Stimulated activated CD8-positive, alpha-beta memory T cell treated with anti-CD3 and anti-CD28 coated beads, Interleukin-4, amount 100 ng/mL, for 48 hours (primary cell): ENCODE measurements around the gene DCHS2.
"Not testable (repeated sequence)": the region's sequence is repeated elsewhere in the genome, so short reads cannot be mapped to it uniquely, and the experiment has no call there.

Source experiments
- DNase-seq: peaks from one replicate; pipeline ENCODE4 v3.0.0-alpha.2; 2020

Gene DCHS2

GRCh38 chr4:154313004-154313585 lies 178.5 kb downstream of the DCHS2 start:
- no peak for DNase-seq

DNA sequence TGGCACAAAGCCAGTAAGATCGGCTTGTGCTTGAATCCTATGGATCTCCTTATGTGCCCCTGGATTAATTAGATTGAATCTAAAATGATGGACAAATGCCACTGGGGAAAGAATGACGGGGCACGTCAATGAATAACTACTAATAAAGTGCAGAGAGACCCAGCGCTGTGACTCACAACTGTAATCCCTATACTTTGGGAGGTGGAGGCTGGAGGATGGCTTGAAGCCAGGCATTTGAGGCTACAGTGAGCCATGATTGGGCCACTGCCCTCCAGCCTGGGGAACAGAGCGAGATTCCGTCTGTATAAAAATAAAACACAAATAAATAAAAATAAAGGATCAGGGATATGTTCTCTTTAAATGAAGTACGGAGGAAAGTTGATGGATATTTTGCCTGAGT lies 179.4 kb downstream of the DCHS2 start:
- no peak for DNase-seq

DNA sequence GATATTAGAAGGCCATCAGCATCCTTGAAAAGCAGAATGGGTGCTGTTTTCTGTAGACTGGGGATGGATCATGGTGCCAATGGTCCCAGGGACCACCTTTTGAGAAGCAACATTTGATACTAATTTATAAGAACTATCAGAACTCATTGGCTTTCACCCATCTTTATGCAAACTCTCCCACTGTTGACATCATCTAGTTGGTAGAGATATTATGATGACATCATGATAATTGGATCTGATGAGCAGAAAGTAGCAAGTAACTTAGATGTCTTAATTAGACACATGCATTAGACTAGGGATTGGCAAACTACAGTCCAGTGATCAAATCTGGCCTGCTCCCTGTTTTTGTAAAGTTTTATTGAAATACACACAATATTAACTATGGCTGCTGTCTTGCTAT lies 181.0 kb downstream of the DCHS2 start:
- DNase-seq, result no peak

- DNase-seq, result no peak
Measured at GRCh38 chr4:154308207-154308606, 183.4 kb downstream of the DCHS2 start.

- no peak for DNase-seq
Measured at GRCh38 chr4:154307451-154307850, 184.1 kb downstream of the DCHS2 start.

DNA sequence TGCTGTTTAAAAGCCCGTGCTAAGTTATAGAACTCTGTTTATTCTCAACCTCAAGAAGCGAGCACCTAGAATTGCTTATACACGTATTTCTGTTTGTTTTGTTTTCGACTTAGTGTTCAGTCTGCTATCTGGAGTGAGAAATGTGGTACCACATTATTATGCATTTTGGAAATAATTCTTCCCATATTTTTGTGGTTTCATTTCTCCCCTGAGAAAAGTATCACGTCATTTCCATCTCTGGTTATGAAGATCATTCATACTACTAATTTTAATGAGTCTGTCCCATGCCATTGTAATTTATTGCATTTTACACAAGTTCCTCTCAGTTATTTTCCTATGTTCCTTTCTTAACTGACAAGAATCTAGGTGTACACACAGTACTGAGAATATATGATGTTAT lies 186.0 kb downstream of the DCHS2 start:
- DNase-seq, result no peak

- DNase-seq, result no peak
Measured at GRCh38 chr4:154304679-154305078, 186.9 kb downstream of the DCHS2 start.

GRCh38 chr4:154294652-154295350 lies 196.8 kb downstream of the DCHS2 start:
- no peak for DNase-seq

GRCh38 chr4:154293427-154293826 lies 198.2 kb downstream of the DCHS2 start:
- DNase-seq, result no peak

GRCh38 chr4:154292589-154292988 lies 199.0 kb downstream of the DCHS2 start:
- no peak for DNase-seq

DNA sequence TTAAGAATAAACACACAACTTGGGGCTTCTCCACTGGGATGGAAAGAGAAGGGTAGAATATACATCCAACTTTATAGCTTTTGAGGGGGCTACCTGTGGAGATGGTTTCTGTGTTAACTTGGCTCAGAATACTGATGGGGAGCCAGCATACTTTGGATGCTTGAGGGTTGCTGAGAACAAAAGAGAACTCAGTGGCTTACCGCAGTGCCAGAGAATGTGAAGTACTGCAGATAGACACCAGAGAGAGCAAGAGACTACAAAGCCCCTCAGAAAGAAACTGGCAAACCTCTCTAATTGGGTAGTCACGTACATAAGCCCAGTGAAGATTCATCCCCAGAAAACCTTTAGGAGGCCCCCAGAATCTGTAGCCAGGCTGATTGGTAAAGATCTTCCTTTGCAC lies 214.4 kb downstream of the DCHS2 start:
- no peak for DNase-seq

DNA sequence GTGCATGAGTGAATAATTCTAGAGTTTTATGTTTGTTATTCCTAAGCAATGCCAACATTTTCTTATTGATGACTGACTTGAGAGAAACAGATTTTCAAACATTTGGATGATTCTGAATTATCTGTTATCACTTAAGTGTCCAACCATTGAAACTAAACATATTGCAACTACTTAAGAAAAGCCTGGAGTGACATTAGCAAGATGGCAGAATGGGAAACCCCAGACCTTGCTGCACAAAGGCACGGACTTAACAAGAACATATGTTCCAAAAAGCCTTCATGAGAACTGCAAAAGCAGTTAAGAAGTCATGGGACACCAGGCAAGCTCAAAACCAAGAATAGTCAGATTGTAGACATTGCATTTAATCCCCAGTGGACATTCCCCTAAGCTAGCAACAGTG lies 215.1 kb downstream of the DCHS2 start:
- DNase-seq, result no peak

- no peak for DNase-seq
Measured at GRCh38 chr4:154254999-154255398, 236.6 kb downstream of the DCHS2 start.

DNA sequence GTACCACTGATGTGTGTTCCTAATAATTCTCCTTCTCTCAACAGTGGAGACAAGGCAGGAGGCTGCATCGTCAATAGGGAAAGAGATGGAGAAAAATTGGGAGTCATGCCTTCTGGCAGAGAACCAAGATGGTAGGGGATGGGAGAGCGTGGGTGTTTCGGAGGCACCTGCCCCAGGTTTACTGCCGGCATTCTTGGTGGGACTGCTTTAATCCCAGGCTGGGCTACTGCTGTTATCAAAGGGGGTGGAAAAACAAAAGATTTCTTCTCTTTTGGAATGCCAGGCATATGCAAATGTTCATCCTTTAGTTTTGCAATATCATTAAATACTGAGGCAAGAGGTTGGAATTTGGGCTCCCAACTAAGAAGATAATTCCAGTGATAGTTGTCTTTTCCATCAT lies 257.0 kb downstream of the DCHS2 start:
- DNase-seq, result no peak

DNA sequence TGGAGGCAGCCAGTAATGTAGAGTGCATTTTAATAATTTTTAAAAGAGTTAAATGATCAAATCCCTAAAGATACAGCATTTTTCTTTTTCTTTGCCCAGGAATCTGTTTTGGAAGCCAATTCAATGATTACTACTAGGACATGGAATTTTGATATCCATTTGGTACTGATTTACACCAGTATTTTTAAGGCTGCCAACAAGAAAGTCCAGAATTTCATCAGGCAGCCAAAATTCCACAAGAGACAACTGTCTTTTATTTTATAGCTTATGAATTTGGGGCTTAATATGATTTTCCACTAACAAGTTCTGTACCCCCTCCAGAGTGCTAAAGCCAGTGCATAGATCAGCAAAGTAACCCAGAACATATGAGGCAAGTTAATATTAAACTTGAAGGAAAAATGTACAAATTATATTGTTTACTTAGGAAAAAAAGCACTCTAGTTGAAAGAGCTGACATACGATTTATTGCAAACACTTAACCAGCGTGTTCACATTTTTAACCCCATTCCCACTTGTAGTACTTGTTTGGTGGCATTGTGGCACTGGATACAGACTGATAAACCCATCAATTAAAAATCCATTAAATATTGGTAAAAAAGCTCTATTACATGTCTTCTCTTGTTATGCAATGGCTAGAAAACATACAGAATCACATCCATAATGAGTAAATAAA lies 259.7 kb downstream of the DCHS2 start:
- DNase-seq, result no peak

DNA sequence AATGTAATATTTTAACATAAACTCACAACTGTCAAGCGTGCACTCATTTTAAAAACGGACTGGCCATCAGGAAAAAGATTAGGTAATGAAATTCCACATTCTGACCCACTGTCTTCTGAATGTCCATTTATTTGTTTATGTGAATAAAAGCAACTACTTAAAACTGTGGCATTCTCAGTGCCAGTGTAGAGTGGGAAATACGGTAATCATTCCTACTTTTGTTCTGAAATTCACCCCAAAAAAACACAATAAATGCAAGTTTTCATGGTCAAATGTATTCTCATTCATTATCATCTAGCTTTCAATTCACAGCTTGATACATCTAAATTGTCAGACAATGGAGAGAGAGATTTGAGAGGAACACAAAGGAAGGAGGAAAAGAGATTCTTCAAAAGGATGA lies 260.9 kb downstream of the DCHS2 start:
- DNase-seq, result no peak

GRCh38 chr4:154230091-154230490 lies 261.5 kb downstream of the DCHS2 start:
- no peak for DNase-seq

DNA sequence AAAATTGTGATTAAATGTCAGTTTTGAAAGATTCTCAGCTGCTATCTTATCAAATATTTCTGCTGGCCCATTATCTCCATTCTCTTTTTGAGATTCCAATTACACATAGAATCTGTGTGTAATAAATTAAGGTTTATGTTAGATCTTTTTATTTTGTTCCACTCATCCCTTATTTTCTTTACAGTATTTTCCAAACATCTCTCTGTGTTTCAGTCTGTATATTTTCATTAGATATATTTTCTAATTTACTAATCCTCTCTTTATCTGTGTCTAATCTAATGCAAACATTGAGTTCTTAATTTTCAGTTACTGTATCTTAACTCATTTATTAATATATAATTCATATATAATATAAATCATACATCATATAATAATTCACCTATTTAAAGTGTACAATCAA lies 268.7 kb downstream of the DCHS2 start:
- DNase-seq, result no peak

- DNase-seq, result no peak
Measured at GRCh38 chr4:154218051-154218450, 273.5 kb downstream of the DCHS2 start.

- DNase-seq, result not testable (repeated sequence)
Measured at GRCh38 chr4:154217384-154217783, 274.2 kb downstream of the DCHS2 start.

DNA sequence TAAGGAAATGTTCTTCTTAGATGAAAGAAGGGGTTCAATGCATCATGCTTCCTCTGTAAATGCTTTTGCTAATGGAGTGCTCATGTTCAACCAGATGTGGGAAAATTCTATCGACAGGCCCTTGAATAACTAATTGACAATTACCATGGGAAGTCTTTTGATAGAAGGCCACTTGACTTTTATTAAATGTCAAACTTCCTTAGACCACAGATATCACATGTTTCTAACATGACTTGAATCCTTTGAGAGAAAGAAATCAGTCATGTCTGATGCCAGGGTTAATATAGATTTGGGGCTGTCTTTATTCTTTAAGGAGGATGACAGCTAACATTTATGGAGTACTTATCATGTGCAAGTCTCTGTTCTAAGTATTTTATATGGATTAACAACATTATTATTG lies 280.1 kb downstream of the DCHS2 start:
- no peak for DNase-seq

GRCh38 chr4:154208424-154208823 lies 283.2 kb downstream of the DCHS2 start:
- DNase-seq, result no peak

DNA sequence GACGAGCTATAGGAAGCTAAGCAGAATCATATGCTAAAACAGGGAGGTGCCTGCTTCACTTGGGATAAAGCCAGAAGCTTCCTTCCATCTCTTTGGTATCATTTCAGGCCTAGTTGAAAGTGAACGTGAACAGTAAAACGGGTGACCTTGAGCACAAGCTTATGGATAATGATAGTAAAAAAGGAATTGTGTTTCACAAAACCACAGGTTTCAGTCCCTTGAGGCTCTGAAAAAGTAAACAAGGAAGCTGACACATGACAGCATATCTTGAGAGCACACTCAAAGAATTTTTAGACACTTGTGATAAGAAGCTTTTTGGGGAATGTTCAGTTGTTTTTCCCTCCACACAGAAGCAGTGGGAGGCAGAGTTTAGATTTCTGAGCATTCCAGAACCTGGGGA lies 286.1 kb downstream of the DCHS2 start:
- no peak for DNase-seq

- DNase-seq, result no peak
Measured at GRCh38 chr4:154194649-154195048, 296.9 kb downstream of the DCHS2 start.

GRCh38 chr4:154192585-154192984 lies 299.0 kb downstream of the DCHS2 start:
- DNase-seq, result no peak
